ENCODE results near the gene LMTK3. TPM values are rescaled to one million over a fixed set of nuclear protein-coding genes. Genes with fewer than 3 reads are reported as not detected.

Gene LMTK3
- total RNA-seq, 1 donor from 2014 or later, result 0.67 TPM

DNA sequence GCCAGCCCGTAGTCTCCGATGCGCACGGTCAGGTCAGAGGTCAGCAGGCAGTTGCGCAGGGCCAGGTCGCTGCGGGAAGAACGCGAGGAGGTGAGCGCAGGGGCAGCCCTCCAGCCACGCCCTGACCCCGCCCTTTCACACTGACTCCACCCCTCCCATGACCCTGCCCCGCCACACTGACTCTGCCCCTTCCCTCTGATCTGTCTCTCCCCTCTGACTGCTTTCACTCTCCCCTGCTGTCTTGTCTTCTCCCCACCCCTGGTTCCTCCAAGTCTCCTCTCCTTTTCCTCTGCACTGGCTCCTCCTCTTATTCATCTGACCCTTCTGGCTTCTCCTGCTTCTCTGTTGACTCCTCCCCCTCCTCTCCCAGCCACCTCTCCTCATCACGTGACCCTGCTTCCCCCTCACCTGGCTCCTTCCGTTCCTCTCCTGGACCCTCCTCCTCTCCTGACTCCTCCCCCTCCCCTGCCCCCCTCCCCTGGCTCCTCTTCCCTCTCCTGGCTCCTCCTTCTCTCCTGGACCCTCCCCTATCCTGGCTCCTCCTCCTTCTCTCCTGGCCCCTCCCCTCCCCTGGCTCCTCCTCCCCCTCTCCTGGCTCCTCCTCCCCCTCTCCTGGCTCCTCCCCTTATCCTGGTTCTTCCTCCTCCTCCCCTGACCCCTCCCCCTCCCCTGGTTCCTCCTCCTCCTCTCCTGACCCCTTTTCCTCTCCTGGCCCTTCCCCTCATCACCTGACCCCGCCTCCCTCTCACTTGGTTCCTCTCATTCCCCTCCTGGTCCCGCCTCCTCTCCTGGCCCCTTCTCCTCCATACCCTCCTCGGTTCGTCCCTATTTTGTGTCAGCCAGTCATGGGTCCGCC is 9.9 kb downstream of the LMTK3 start:
- Mint-ChIP-seq H3K9me3 (ENCODE audit: low read depth) (no peaks in the 10 kb centered on the region), H3K36me3 (ENCODE audit: low read depth) (no peaks in the 10 kb centered on the region), H3K27ac (ENCODE audit: unreplicated experiment) (no peak overlapping the region), H3K4me1 (ENCODE audit: low read depth) (peaks cover 7% of the 10 kb centered on the region), H3K27me3 (ENCODE audit: low read depth) (peaks cover 15% of the 10 kb centered on the region), H3K4me3 (ENCODE audit: unreplicated experiment) (no peak overlapping the region)
- DNase-seq (ENCODE audit: low spot score), result no peak
- TF ChIP-seq, protein P1, sequence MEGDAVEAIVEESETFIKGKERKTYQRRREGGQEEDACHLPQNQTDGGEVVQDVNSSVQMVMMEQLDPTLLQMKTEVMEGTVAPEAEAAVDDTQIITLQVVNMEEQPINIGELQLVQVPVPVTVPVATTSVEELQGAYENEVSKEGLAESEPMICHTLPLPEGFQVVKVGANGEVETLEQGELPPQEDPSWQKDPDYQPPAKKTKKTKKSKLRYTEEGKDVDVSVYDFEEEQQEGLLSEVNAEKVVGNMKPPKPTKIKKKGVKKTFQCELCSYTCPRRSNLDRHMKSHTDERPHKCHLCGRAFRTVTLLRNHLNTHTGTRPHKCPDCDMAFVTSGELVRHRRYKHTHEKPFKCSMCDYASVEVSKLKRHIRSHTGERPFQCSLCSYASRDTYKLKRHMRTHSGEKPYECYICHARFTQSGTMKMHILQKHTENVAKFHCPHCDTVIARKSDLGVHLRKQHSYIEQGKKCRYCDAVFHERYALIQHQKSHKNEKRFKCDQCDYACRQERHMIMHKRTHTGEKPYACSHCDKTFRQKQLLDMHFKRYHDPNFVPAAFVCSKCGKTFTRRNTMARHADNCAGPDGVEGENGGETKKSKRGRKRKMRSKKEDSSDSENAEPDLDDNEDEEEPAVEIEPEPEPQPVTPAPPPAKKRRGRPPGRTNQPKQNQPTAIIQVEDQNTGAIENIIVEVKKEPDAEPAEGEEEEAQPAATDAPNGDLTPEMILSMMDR (IDR thresholded peaks at IDR 0.05), result no peak

DNA sequence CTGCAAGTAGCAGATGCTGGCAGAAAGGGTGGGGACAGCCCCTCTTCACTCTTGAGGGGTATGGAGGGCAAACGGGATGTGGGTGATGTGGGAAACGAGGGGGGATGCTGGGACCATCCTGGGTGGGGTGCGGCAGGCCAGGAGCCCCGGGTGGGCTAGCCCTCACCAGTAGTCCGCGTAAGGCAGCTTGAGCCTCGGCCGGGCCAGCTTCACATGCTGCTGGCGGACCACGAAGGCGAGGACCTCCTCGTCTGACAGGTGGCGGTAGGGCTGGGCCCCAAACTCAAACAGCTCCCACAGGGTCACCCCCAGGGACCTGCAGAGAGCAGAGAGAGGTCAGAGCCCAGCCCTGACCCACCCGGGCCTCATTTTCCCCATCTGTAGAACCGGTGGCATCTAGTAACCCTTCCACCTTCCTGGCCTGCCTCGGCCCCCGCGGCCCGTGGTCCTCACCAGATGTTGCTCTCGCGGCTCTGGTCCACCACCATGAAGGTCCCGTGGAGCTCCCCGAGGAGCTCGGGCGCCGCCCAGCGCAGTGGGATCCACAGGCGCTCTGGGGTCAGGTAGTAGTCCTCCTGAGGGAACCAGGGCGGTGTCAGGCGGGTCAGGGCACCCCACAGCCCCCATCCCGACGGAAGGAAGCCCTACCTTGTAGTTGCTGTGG is 10.7 kb downstream of the LMTK3 start:
- H3K27me3 Mint-ChIP-seq (ENCODE audit: low read depth), result peaks cover 15% of the 10 kb centered on the region
- no peak overlapping the region for H3K27ac Mint-ChIP-seq (ENCODE audit: unreplicated experiment)
- DNase-seq (ENCODE audit: low spot score), result no peak
- H3K9me3 Mint-ChIP-seq (ENCODE audit: low read depth), result no peaks in the 10 kb centered on the region
- H3K36me3 Mint-ChIP-seq (ENCODE audit: low read depth), result no peaks in the 10 kb centered on the region
- TF ChIP-seq, protein P1 (IDR thresholded peaks at IDR 0.05), result no peak
- H3K4me3 Mint-ChIP-seq (ENCODE audit: unreplicated experiment), result no peak overlapping the region
- peaks cover 7% of the 10 kb centered on the region for H3K4me1 Mint-ChIP-seq (ENCODE audit: low read depth)

DNA sequence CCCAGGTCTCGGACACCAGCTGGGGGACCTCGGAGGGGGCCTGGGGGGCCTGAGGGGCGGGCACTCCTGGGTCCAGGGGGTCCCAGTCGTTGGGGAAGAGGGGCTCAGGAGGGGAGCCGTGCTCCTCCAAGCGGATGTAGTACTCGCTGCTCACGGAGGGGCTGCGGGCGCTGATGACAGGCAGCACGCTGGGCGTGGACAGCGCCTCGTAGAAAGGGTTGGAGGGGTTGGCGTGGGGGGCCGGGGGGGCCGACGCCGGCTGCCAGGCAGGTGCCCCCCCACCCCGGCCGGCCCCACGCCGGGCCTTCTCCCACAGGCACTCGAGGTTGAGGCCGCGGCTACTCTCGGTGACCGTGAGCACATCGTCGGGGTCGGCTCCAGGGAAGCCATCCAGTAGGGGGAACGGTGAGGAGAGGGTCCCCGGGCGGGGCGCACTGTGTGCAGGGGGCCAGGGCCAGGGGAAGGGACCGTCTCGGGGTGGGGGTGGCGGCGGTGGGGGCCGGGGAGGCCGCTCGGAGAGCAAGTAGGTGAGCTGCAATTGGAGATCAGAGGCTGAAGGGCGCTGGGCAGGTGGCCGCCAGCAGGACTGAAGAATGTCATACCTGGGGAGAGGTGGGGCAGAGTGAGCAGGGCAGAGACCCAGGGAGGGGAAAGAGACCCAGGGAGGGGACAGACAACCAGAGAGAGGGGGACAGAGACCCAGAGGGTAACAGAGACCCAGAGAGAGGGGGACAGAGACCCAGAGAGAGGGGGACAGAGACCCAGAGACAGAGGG is 12.1 kb downstream of the LMTK3 start:
- peaks cover 15% of the 10 kb centered on the region for H3K27me3 Mint-ChIP-seq (ENCODE audit: low read depth)
- H3K9me3 Mint-ChIP-seq (ENCODE audit: low read depth), result no peaks in the 10 kb centered on the region
- H3K36me3 Mint-ChIP-seq (ENCODE audit: low read depth), result no peaks in the 10 kb centered on the region
- no peak for DNase-seq (ENCODE audit: low spot score)
- no peak overlapping the region for H3K27ac Mint-ChIP-seq (ENCODE audit: unreplicated experiment)
- H3K4me1 Mint-ChIP-seq (ENCODE audit: low read depth), result peaks cover 16% of the 10 kb centered on the region
- TF ChIP-seq, protein P1 (IDR thresholded peaks at IDR 0.05), result no peak
- H3K4me3 Mint-ChIP-seq (ENCODE audit: unreplicated experiment), result no peak overlapping the region

DNA sequence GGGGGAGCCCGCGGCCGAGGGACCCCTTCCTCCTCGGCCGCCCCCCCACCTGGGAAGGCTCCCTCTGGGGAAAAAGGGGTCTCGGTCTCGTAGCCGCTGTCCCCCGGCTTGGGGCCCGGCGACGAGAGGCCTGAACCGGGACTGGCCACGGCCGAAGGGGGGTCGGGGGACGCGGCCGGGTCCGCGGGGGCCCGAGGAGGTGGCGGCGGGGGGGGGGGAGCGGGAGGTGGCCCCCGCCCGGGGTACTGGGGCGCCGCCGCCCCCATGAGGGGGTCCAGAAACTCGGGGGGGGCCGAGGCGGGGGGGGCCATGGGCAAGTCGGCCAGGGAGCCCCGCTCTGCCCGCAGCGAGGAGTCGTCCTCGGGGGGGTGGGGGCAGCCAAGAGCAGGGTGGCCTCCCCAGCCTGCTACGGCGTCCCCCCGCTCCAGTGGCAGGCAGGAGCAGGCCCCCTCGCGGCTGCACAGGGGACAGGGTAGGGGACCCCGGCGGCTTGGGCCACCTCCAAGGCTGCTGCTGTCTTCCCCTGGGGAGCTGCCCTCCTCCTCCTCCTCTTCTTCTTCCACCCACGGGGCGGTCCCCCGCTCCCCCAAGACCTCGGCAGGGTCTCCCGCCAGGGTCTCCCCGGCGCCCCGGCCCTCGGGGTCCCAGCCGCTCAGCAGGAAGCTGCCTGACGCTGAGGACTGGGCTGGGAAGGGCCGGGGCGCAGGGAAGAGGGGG is 12.9 kb downstream of the LMTK3 start:
- peaks cover 21% of the 10 kb centered on the region for H3K4me1 Mint-ChIP-seq (ENCODE audit: low read depth)
- H3K27me3 Mint-ChIP-seq (ENCODE audit: low read depth), result peaks cover 15% of the 10 kb centered on the region
- H3K9me3 Mint-ChIP-seq (ENCODE audit: low read depth), result no peaks in the 10 kb centered on the region
- H3K4me3 Mint-ChIP-seq (ENCODE audit: unreplicated experiment), result no peak overlapping the region
- H3K27ac Mint-ChIP-seq (ENCODE audit: unreplicated experiment), result no peak overlapping the region
- DNase-seq (ENCODE audit: low spot score), result no peak
- TF ChIP-seq, protein P1 (IDR thresholded peaks at IDR 0.05), result no peak
- no peaks in the 10 kb centered on the region for H3K36me3 Mint-ChIP-seq (ENCODE audit: low read depth)

Data from chondrocyte (in vitro differentiated cells).